ENCODE data around the gene GOLGA6L10. TPM values are rescaled to one million over a fixed set of nuclear protein-coding genes. Genes with fewer than 3 reads are reported as not detected.
"Not testable (repeated sequence)": the region's sequence is repeated elsewhere in the genome, so short reads cannot be mapped to it uniquely, and the experiment has no call there.

The GOLGA6L10 gene
- total RNA-seq, 1 experiment from 2014 or later = 3.8 TPM

DNA sequence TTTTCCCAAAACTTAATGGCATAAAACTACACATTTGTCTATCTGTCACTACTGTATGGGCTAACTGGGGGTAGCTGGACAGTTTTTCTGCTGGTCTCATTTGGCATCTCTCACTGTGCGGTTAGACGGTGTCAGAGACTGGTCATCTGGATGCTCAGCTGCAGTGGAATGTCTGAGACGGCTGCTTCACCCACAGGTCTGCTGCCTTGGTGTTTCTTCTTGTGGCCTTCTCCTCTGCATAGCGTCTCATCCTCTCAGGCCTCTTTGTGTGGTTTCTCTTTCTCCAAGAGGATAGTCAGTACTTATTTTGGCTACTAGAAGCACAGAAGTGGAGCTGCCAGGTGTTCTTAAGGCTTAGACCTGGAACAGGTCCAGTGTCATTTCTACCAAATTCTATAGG, 44.4 kb upstream of the GOLGA6L10 start:
- ChIA-PET POLR2A (no interaction called here), CTCF (no interaction called here)
- Mint-ChIP-seq H3K4me1 (ENCODE audit: low read depth, unreplicated experiment) (peaks cover 20% of the 10 kb centered on the region), H3K36me3 (ENCODE audit: insufficient read depth, unreplicated experiment) (no peaks in the 10 kb centered on the region), H3K27me3 (ENCODE audit: insufficient read depth, unreplicated experiment) (no peaks in the 10 kb centered on the region), H3K4me3 (ENCODE audit: unreplicated experiment) (no peak overlapping the region), H3K27ac (ENCODE audit: unreplicated experiment) (no peak overlapping the region), H3K9me3 (ENCODE audit: unreplicated experiment) (no peaks in the 10 kb centered on the region)
- Histone ChIP-seq H3K4me1 (no peaks in the 10 kb centered on the region; the same call in 1 of the 2 replicates), H3K9me3 (no peaks in the 10 kb centered on the region), H3K27me3 (replicated peaks; ENCODE audit: control insufficient read depth, insufficient read depth, low read length) (no peaks in the 10 kb centered on the region), H3K4me3 (ENCODE audit: low read depth, low read length) (no peak overlapping the region), H3K36me3 (ENCODE audit: control insufficient read depth, insufficient read depth, low read length) (no peaks in the 10 kb centered on the region)
- intact Hi-C loops (cut with micrococcal nuclease; ENCODE audit: unreplicated experiment) = no loop called here
- TF ChIP-seq, protein P1, sequence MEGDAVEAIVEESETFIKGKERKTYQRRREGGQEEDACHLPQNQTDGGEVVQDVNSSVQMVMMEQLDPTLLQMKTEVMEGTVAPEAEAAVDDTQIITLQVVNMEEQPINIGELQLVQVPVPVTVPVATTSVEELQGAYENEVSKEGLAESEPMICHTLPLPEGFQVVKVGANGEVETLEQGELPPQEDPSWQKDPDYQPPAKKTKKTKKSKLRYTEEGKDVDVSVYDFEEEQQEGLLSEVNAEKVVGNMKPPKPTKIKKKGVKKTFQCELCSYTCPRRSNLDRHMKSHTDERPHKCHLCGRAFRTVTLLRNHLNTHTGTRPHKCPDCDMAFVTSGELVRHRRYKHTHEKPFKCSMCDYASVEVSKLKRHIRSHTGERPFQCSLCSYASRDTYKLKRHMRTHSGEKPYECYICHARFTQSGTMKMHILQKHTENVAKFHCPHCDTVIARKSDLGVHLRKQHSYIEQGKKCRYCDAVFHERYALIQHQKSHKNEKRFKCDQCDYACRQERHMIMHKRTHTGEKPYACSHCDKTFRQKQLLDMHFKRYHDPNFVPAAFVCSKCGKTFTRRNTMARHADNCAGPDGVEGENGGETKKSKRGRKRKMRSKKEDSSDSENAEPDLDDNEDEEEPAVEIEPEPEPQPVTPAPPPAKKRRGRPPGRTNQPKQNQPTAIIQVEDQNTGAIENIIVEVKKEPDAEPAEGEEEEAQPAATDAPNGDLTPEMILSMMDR (IDR thresholded peaks at IDR 0.05; ENCODE audit: insufficient read depth in 1 of 2, low read depth in 1 of 2, low read length in 1 of 2, severe bottlenecking in 1 of 2, unreplicated experiment in 1 of 2) = no peak
- DNase-seq = no peak
- BruUV-seq (replicated peaks) = no TSS peak

DNA sequence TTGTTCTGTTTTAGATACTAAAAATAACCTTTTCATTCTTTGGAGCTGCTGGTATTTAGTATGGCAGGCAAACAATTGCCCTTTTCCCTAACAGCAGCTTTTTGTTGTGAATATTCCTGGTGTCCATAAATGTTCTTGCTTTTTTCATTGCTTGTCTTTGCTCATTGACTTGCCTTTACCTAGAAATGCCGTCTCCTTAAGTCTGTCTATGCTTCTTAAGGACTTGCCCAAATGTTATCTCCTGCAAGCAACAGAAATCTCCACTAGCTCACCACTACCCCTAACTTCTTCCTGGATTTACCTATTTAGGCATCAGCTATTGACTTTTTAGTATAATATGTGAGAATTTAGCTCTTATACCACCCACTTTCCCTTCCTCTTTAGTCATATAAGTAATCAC, 42.8 kb upstream of the GOLGA6L10 start:
- intact Hi-C loops (cut with micrococcal nuclease; ENCODE audit: unreplicated experiment); BruUV-seq (replicated peaks); H3K36me3 Mint-ChIP-seq (ENCODE audit: insufficient read depth, unreplicated experiment); H3K4me1 ChIP-seq; H3K9me3 Mint-ChIP-seq (ENCODE audit: unreplicated experiment); POLR2A ChIA-PET; H3K27me3 Mint-ChIP-seq (ENCODE audit: insufficient read depth, unreplicated experiment); DNase-seq; H3K4me3 Mint-ChIP-seq (ENCODE audit: unreplicated experiment); H3K9me3 ChIP-seq; H3K36me3 ChIP-seq (ENCODE audit: control insufficient read depth, insufficient read depth, low read length); CTCF ChIA-PET; H3K4me3 ChIP-seq (ENCODE audit: low read depth, low read length); H3K27me3 ChIP-seq (replicated peaks; ENCODE audit: control insufficient read depth, insufficient read depth, low read length); H3K27ac Mint-ChIP-seq (ENCODE audit: unreplicated experiment): not testable (repeated sequence)
- peaks cover 15% of the 10 kb centered on the region for H3K4me1 Mint-ChIP-seq (ENCODE audit: low read depth, unreplicated experiment)

DNA sequence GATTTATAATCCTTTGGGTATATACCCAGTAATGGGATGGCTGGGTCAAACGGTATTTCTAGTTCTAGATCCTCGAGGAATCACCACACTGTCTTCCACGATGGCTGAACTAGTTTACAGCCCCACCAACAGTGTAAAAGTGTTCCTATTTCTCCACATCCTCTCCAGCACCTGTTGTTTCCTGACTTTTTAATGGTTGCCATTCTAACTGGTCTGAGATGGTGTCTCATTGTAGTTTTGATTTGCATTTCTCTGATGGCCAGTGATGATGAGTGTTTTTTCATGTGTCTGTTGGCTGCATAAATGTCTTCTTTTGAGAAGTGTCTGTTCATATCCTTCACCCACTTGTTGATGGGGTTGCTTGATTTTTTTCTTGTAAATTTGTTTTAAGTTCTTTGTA, 40.9 kb upstream of the GOLGA6L10 start:
- POLR2A ChIA-PET; CTCF ChIA-PET; H3K9me3 Mint-ChIP-seq (ENCODE audit: unreplicated experiment); H3K36me3 Mint-ChIP-seq (ENCODE audit: insufficient read depth, unreplicated experiment); DNase-seq; H3K9me3 ChIP-seq; H3K27me3 ChIP-seq (replicated peaks; ENCODE audit: control insufficient read depth, insufficient read depth, low read length); H3K27ac Mint-ChIP-seq (ENCODE audit: unreplicated experiment); intact Hi-C loops (cut with micrococcal nuclease; ENCODE audit: unreplicated experiment); H3K4me3 Mint-ChIP-seq (ENCODE audit: unreplicated experiment); H3K27me3 Mint-ChIP-seq (ENCODE audit: insufficient read depth, unreplicated experiment); H3K36me3 ChIP-seq (ENCODE audit: control insufficient read depth, insufficient read depth, low read length); H3K4me3 ChIP-seq (ENCODE audit: low read depth, low read length); BruUV-seq (replicated peaks); H3K4me1 ChIP-seq: not testable (repeated sequence)
- peaks cover 13% of the 10 kb centered on the region for H3K4me1 Mint-ChIP-seq (ENCODE audit: low read depth, unreplicated experiment)

DNA sequence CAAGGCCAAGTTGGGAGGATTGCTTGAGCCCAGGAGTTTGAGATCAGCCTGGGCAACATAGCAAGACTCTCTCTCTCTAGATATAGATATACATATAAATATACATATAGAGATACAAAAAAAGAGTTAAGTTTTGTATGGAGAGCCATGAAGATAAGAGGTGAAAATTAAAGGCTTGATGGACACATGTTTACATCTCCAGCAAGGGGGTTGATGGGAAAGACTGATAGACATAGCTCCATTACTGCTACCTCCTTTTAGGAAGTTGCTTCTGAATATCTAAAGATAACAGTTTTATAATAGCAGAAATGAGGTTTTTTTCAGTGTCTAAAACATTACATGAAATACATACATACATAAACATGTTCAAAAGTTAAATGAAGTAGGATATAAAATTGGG, 37.9 kb upstream of the GOLGA6L10 start:
- H3K36me3 ChIP-seq (ENCODE audit: control insufficient read depth, insufficient read depth, low read length); intact Hi-C loops (cut with micrococcal nuclease; ENCODE audit: unreplicated experiment); H3K4me3 ChIP-seq (ENCODE audit: low read depth, low read length); H3K4me3 Mint-ChIP-seq (ENCODE audit: unreplicated experiment); H3K36me3 Mint-ChIP-seq (ENCODE audit: insufficient read depth, unreplicated experiment); H3K9me3 ChIP-seq; H3K27me3 Mint-ChIP-seq (ENCODE audit: insufficient read depth, unreplicated experiment); CTCF ChIA-PET; H3K27me3 ChIP-seq (replicated peaks; ENCODE audit: control insufficient read depth, insufficient read depth, low read length); BruUV-seq (replicated peaks); DNase-seq; H3K4me1 ChIP-seq; H3K27ac Mint-ChIP-seq (ENCODE audit: unreplicated experiment); POLR2A ChIA-PET; H3K9me3 Mint-ChIP-seq (ENCODE audit: unreplicated experiment): not testable (repeated sequence)
- peaks cover 13% of the 10 kb centered on the region for H3K4me1 Mint-ChIP-seq (ENCODE audit: low read depth, unreplicated experiment)

DNA sequence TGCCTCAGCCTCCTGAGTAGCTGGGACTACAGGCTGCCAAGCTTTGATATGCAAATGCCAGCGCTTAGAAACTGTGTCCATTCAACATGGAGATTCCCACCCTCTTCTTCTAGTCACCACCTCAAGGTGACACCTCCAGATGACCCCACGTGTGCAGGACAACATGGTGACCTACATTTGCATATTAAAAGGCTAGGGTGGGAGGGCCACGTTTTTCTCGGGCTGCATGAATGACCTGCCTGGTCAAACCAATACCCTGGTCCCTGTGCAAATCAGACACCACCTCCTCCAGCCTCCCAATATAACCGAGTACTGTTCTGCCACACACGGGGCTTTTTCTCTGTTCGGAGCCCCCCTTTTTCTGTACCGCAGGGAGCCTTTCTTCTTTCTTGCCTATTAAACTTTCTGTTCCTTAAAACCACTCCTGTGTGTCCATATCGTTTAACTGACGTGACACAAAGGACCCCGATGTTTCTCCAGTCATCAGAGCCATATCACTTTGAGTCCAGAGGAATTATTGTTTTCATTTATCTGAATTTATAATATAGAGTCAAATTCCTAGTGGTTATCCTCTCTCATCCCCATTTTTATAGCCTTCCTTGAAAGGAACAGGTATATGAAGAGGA, 32.2 kb upstream of the GOLGA6L10 start:
- H3K4me3 Mint-ChIP-seq (ENCODE audit: unreplicated experiment); H3K27me3 Mint-ChIP-seq (ENCODE audit: insufficient read depth, unreplicated experiment); H3K4me3 ChIP-seq (ENCODE audit: low read depth, low read length); H3K27ac Mint-ChIP-seq (ENCODE audit: unreplicated experiment); BruUV-seq (replicated peaks); H3K4me1 Mint-ChIP-seq (ENCODE audit: low read depth, unreplicated experiment); intact Hi-C loops (cut with micrococcal nuclease; ENCODE audit: unreplicated experiment); DNase-seq; H3K36me3 ChIP-seq (ENCODE audit: control insufficient read depth, insufficient read depth, low read length); H3K9me3 ChIP-seq; H3K36me3 Mint-ChIP-seq (ENCODE audit: insufficient read depth, unreplicated experiment); H3K27me3 ChIP-seq (replicated peaks; ENCODE audit: control insufficient read depth, insufficient read depth, low read length); H3K4me1 ChIP-seq; POLR2A ChIA-PET; H3K9me3 Mint-ChIP-seq (ENCODE audit: unreplicated experiment): not testable (repeated sequence)
- CTCF ChIA-PET = interaction anchor here (0.7 kb wide), 1 partner anchor 1062 kb away, joined by 4 read pairs; no protein-coding TSS in a partner anchor
